ENCODE results near the gene HRCT1. TPM values are rescaled to one million over a fixed set of nuclear protein-coding genes. Genes with fewer than 3 reads are reported as not detected.

HRCT1 gene
- total and polyA plus RNA-seq, 2 donors (not counting 3 experiments of a cell fraction or from before 2014, with no cell fraction given), result 1.2 to 7.0 TPM

GRCh38 chr9:35858458-35858857, 47.5 kb upstream of the HRCT1 start:
- dilution Hi-C loops (cut with MboI; ENCODE audit: extremely low pct_ligation_motif_present, low sequenced_read_pairs), result no loop called here
- Histone ChIP-seq H3K27me3 (ENCODE audit: control insufficient read depth in 2 of 2, insufficient read depth in 2 of 2, low read length in 2 of 2) (peaks cover 22 to 49% of the 10 kb centered on the region in 2 experiments), H4K20me1 (replicated peaks; ENCODE audit: control insufficient read depth, extremely low read depth, insufficient read depth, low read length) (no peaks in the 10 kb centered on the region), H3K9ac (replicated peaks; ENCODE audit: extremely low read depth, insufficient read depth, low read length) (no peak overlapping the region), H3K9me1 (replicated peaks; ENCODE audit: control insufficient read depth, extremely low read depth, insufficient read depth, low read length) (no peaks in the 10 kb centered on the region), H3K4me3 (replicated peaks in 1 of 3; ENCODE audit: insufficient read depth in 1 of 3, low read depth in 1 of 3, low read length in 3 of 3) (no peak overlapping the region), H3K4me2 (ENCODE audit: insufficient read depth, low read length) (no peak overlapping the region), H3K4me1 (ENCODE audit: control insufficient read depth, extremely low read depth, insufficient read depth, low read length) (no peaks in the 10 kb centered on the region), H3K36me3 (ENCODE audit: control insufficient read depth in 2 of 2, extremely low read depth in 1 of 2, insufficient read depth in 2 of 2, low read length in 2 of 2) (no peaks in the 10 kb centered on the region), H2AFZ (ENCODE audit: low read depth, low read length) (no peak overlapping the region), H3K9me3 (replicated peaks; ENCODE audit: control insufficient read depth, insufficient read depth, low read length) (no peaks in the 10 kb centered on the region), H3K79me2 (ENCODE audit: control insufficient read depth, insufficient read depth, low read length) (no peaks in the 10 kb centered on the region), H3K27ac (ENCODE audit: insufficient read depth, low read depth, low read length) (no peak overlapping the region)
- no peak for FAIRE-seq
- intact Hi-C loops (cut with micrococcal nuclease), result no loop called here
- TF ChIP-seq EZH2 (IDR thresholded peaks at IDR 0.05; ENCODE audit: borderline replicate concordance, low read depth, low read length, severe bottlenecking) (no peak), CTCF (IDR thresholded peaks at IDR 0.05; ENCODE audit: extremely low read depth in 1 of 2, insufficient read depth in 1 of 2, low read depth in 1 of 2, low read length in 2 of 2) (no peak), POLR2AphosphoS5 (IDR thresholded peaks at IDR 0.05; ENCODE audit: insufficient read depth, low read depth, low read length) (no peak), MYC (IDR thresholded peaks at IDR 0.05; ENCODE audit: low read depth, low read length) (no peak), MAX (IDR thresholded peaks at IDR 0.05; ENCODE audit: insufficient read depth, insufficient read length) (no peak), POLR2A (IDR thresholded peaks at IDR 0.05; ENCODE audit: low read depth, low read length) (no peak), FOS (IDR thresholded peaks at IDR 0.05; ENCODE audit: borderline replicate concordance, insufficient read depth, low read length) (no peak), JUN (IDR thresholded peaks at IDR 0.05; ENCODE audit: borderline replicate concordance, insufficient read depth, insufficient read length, low read depth) (no peak), GATA2 (IDR thresholded peaks at IDR 0.05; ENCODE audit: insufficient read depth, insufficient read length, low read depth, low read length) (no peak)
- DNase-seq (ENCODE audit: low read depth, low spot score), result no peak
- ChIA-PET CTCF (interaction anchor here (1.3 to 4.3 kb wide), 5 partner anchors 13 to 68 kb away, joined by 3 to 20 read pairs (median 13); partner anchors contain the start of gene OR13J1), POLR2A (no interaction called here)
- no TSS peak for BruUV-seq (replicated peaks)
